HepG2 (cell line): ENCODE results near the gene SERTAD2. TPM values are rescaled to one million over a fixed set of nuclear protein-coding genes. Genes with fewer than 3 reads are reported as not detected.

ENCODE experiments used
- ARNT2 ChIP-seq: sonication (generic); formaldehyde crosslinking; IDR thresholded peaks from 2 replicates; pipeline ENCODE4 v1.8.0; 2022; ENCODE audit warnings: mild to moderate bottlenecking, low read depth, missing genetic modification reagents, moderate library complexity
- CHD4 ChIP-seq: fragments of 200-600 bp; sonication (generic); IDR thresholded peaks from 2 replicates; pipeline ENCODE4 v1.7.0; 2017; ENCODE audit warnings: mild to moderate bottlenecking, low read length, borderline replicate concordance
- HOXA3 ChIP-seq: sonication (generic); formaldehyde crosslinking; IDR thresholded peaks from 2 replicates; pipeline ENCODE4 v1.5.0; 2020; ENCODE audit warnings: missing genetic modification reagents
- SSRP1 ChIP-seq: IDR thresholded peaks from 2 replicates; pipeline ENCODE4 v1.6.1; 2016; ENCODE audit warnings: control low read depth
- ZNF431 ChIP-seq: sonication (generic); formaldehyde crosslinking; IDR thresholded peaks from 2 replicates; pipeline ENCODE4 v1.9.0; 2022; ENCODE audit warnings: missing genetic modification reagents, low read depth, mild to moderate bottlenecking, borderline replicate concordance
- ZNF547 ChIP-seq: sonication (generic); formaldehyde crosslinking; IDR thresholded peaks from 2 replicates; pipeline ENCODE4 v1.5.1; 2020; ENCODE audit warnings: mild to moderate bottlenecking, missing genetic modification reagents
- ZNF550 ChIP-seq: sonication (generic); formaldehyde crosslinking; IDR thresholded peaks from 2 replicates; pipeline ENCODE4 v1.4.0; 2020; ENCODE audit warnings: mild to moderate bottlenecking, missing genetic modification reagents, borderline replicate concordance
- ZNF607 ChIP-seq: sonication (generic); formaldehyde crosslinking; IDR thresholded peaks from 2 replicates; pipeline ENCODE4 v1.5.1; 2020; ENCODE audit warnings: missing genetic modification reagents, mild to moderate bottlenecking, borderline replicate concordance
- polyA plus RNA-seq, 8 experiments: library from polyadenylated mRNA; depleted of rRNA in 3 of 8; stranded (reverse) in 7 of 8; unstranded in 1 of 8; fragments of >200 nt; fragmentation: Illumina TruSeq in 4 of 8; extraction: Trizol in 4 of 8; gene quantifications; 2 replicates each; pipeline versions ENCODE4 v1.2.1 to v1.2.3, GENCODE V29; 2011 to 2016; ENCODE audit warnings: low read depth in 4 of 8, missing spikeins in 1 of 8, mixed read lengths in 1 of 8; ENCODE audit not compliant: insufficient read depth in 1 of 8
- total RNA-seq, 5 experiments: library from RNA; depleted of rRNA; stranded (reverse); fragments of >200 nt; fragmentation: Illumina TruSeq; extraction: Trizol; gene quantifications; 2 replicates each; pipeline ENCODE4 v1.2.3, GENCODE V29; 2016; ENCODE audit warnings: low read depth in 1 of 5
- TF ChIP-seq, protein P1 (sequence below): sonication (generic); formaldehyde crosslinking; IDR thresholded peaks from 2 replicates; pipeline ENCODE4 v1.4.0; 2020; ENCODE audit warnings: low read depth, missing genetic modification reagents
- TF ChIP-seq, protein P2 (sequence below): IDR thresholded peaks from 2 replicates; pipeline ENCODE4 v1.6.1; 2012; ENCODE audit warnings: low read depth, low read length, improper control_type of control experiment
- TF ChIP-seq, protein P3 (sequence below): IDR thresholded peaks from 2 replicates; pipeline ENCODE4 v1.6.1; 2012; ENCODE audit warnings: inconsistent platforms
- TF ChIP-seq, protein P4 (sequence below): sonication (generic); formaldehyde crosslinking; IDR thresholded peaks from 2 replicates; pipeline ENCODE4 v1.4.0; 2020; ENCODE audit warnings: missing genetic modification reagents
- TF ChIP-seq, protein P5 (sequence below): IDR thresholded peaks from 2 replicates; pipeline ENCODE4 v1.6.1; 2018; ENCODE audit warnings: missing genetic modification reagents, mild to moderate bottlenecking, missing compliant biosample characterization
- TF ChIP-seq, protein P6 (sequence below): sonication (generic); formaldehyde crosslinking; IDR thresholded peaks from 2 replicates; pipeline ENCODE4 v1.9.0; 2022; ENCODE audit warnings: missing genetic modification reagents, mild to moderate bottlenecking, borderline replicate concordance

SERTAD2 gene
- total and polyA plus RNA-seq, 2 of the 13 experiments (the other 11 are each of a cell fraction or from before 2014, with no cell fraction given) = 6.7 to 22.6 TPM

DNA sequence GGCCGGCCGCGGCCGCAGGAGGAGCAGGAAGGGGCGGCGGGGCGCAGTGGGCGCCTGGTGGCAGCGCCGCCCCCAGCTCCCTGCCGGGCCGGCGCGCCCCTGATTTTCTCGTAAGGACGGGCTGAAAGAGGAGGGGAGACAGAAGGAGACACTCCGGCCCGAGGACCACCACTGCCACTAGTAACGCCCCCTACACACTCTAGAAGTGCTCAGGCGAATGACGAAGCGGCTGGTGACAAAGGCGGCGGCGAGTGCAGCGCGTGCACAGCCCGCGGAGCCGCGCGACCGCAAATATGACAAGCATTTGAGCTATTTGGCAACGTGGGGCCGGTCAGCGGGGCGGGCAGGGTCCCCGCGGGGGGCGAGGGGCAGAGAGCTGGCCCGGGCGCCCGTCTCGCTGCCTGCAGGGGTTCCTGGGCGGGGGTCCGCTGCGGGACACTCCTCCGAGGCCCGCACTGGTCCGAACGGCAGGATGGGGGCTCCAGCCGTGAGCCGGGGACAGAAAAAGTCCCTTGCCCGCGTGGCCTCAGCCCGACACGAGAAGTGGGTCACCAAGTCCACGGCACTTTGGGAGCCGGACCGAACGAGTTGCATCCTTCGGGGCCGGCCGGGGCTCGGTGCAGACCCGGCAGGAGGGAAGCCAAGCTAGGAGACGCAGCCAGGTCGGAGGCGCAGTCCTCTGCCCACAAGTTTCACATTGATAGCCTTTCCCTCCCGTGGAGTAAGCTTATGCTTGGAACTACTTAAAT is 524 bp upstream of the SERTAD2 start (continued):
- TF ChIP-seq, protein P1, sequence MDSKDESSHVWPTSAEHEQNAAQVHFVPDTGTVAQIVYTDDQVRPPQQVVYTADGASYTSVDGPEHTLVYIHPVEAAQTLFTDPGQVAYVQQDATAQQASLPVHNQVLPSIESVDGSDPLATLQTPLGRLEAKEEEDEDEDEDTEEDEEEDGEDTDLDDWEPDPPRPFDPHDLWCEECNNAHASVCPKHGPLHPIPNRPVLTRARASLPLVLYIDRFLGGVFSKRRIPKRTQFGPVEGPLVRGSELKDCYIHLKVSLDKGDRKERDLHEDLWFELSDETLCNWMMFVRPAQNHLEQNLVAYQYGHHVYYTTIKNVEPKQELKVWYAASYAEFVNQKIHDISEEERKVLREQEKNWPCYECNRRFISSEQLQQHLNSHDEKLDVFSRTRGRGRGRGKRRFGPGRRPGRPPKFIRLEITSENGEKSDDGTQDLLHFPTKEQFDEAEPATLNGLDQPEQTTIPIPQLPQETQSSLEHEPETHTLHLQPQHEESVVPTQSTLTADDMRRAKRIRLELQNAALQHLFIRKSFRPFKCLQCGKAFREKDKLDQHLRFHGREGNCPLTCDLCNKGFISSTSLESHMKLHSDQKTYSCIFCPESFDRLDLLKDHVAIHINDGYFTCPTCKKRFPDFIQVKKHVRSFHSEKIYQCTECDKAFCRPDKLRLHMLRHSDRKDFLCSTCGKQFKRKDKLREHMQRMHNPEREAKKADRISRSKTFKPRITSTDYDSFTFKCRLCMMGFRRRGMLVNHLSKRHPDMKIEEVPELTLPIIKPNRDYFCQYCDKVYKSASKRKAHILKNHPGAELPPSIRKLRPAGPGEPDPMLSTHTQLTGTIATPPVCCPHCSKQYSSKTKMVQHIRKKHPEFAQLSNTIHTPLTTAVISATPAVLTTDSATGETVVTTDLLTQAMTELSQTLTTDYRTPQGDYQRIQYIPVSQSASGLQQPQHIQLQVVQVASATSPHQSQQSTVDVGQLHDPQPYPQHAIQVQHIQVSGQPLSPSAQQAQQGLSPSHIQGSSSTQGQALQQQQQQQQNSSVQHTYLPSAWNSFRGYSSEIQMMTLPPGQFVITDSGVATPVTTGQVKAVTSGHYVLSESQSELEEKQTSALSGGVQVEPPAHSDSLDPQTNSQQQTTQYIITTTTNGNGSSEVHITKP (CRISPR knock-in tag) = no peak; the same call in 1 of the 2 replicates
- TF ChIP-seq, protein P2, sequence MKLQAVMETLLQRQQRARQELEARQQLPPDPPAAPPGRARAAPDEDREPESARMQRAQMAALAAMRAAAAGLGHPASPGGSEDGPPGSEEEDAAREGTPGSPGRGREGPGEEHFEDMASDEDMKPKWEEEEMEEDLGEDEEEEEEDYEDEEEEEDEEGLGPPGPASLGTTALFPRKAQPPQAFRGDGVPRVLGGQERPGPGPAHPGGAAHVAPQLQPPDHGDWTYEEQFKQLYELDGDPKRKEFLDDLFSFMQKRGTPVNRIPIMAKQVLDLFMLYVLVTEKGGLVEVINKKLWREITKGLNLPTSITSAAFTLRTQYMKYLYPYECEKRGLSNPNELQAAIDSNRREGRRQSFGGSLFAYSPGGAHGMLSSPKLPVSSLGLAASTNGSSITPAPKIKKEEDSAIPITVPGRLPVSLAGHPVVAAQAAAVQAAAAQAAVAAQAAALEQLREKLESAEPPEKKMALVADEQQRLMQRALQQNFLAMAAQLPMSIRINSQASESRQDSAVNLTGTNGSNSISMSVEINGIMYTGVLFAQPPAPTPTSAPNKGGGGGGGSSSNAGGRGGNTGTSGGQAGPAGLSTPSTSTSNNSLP = no peak
- TF ChIP-seq ZNF550 (CRISPR knock-in tag) = no peak
- TF ChIP-seq CHD4 = no peak
- TF ChIP-seq, protein P3, sequence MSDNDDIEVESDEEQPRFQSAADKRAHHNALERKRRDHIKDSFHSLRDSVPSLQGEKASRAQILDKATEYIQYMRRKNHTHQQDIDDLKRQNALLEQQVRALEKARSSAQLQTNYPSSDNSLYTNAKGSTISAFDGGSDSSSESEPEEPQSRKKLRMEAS = peak; percentile 89
- TF ChIP-seq, protein P4, sequence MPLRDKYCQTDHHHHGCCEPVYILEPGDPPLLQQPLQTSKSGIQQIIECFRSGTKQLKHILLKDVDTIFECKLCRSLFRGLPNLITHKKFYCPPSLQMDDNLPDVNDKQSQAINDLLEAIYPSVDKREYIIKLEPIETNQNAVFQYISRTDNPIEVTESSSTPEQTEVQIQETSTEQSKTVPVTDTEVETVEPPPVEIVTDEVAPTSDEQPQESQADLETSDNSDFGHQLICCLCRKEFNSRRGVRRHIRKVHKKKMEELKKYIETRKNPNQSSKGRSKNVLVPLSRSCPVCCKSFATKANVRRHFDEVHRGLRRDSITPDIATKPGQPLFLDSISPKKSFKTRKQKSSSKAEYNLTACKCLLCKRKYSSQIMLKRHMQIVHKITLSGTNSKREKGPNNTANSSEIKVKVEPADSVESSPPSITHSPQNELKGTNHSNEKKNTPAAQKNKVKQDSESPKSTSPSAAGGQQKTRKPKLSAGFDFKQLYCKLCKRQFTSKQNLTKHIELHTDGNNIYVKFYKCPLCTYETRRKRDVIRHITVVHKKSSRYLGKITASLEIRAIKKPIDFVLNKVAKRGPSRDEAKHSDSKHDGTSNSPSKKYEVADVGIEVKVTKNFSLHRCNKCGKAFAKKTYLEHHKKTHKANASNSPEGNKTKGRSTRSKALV = peak; percentile 31; the same call in 1 of the 2 replicates
- TF ChIP-seq SSRP1 (CRISPR knock-in tag) = no peak
- TF ChIP-seq ZNF431 = no peak
- TF ChIP-seq ZNF607 = peak; percentile 7; the same call in 1 of the 2 replicates
- TF ChIP-seq, protein P5, sequence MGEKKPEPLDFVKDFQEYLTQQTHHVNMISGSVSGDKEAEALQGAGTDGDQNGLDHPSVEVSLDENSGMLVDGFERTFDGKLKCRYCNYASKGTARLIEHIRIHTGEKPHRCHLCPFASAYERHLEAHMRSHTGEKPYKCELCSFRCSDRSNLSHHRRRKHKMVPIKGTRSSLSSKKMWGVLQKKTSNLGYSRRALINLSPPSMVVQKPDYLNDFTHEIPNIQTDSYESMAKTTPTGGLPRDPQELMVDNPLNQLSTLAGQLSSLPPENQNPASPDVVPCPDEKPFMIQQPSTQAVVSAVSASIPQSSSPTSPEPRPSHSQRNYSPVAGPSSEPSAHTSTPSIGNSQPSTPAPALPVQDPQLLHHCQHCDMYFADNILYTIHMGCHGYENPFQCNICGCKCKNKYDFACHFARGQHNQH (CRISPR knock-in tag) = no peak
- no peak; the same call in 1 of the 2 replicates for TF ChIP-seq ZNF547 (CRISPR knock-in tag)
- TF ChIP-seq HOXA3 (CRISPR knock-in tag) = peak; percentile 36
- TF ChIP-seq, protein P6, sequence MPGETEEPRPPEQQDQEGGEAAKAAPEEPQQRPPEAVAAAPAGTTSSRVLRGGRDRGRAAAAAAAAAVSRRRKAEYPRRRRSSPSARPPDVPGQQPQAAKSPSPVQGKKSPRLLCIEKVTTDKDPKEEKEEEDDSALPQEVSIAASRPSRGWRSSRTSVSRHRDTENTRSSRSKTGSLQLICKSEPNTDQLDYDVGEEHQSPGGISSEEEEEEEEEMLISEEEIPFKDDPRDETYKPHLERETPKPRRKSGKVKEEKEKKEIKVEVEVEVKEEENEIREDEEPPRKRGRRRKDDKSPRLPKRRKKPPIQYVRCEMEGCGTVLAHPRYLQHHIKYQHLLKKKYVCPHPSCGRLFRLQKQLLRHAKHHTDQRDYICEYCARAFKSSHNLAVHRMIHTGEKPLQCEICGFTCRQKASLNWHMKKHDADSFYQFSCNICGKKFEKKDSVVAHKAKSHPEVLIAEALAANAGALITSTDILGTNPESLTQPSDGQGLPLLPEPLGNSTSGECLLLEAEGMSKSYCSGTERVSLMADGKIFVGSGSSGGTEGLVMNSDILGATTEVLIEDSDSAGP (CRISPR knock-in tag) = peak; percentile 80
- peak; percentile 81 for TF ChIP-seq ARNT2 (CRISPR knock-in tag)
